ENCODE results near the gene RANGRF.

Gene RANGRF

DNA sequence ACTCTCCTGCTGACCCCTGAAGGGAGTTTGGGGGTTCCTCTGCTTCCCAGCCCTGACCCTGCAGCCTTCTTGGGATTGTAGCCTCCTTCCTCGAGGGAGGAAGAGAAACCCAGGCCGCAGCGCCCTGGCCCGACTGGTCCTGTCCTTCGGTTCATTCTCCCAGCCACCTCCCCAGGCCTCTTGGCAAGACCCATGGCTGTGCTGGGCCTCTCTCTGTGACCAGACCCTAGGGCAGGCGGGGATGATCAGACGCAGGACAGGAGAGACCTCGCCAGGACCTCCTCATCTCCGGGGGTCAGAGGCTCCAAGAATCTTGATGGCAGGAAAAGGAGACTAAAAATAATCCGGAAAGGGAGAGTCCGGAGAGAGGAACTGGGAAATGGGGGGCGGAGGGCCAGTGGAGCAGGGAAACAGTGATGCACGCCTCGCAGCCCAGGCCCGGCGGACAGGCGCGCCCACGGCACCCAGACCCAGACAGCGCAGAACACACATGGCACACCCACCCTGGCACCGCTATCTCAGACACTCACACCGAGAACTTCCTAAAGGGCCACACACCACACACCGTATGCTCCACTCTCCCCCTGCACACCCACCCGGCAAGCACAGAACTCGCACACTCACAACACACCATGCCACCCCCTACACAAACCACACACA lies 22.8 kb downstream of the RANGRF start:
- no peak for TF ChIP-seq JUND (IDR thresholded peaks at IDR 0.05; ENCODE audit: low read depth)
- in situ Hi-C loops (cut with HindIII; ENCODE audit: low pct_unique_long_range_greater_than_20kb, low sequenced_read_pairs), result no loop called here
- DNase-seq (ENCODE audit: low read depth in 1 of 2, low spot score in 1 of 2), result no peak

GRCh38 chr17:8312251-8312650 lies 23.8 kb downstream of the RANGRF start:
- DNase-seq (ENCODE audit: low read depth in 1 of 2, low spot score in 1 of 2), result no peak
- no peak for TF ChIP-seq JUND (IDR thresholded peaks at IDR 0.05; ENCODE audit: low read depth)
- in situ Hi-C loops (cut with HindIII; ENCODE audit: low pct_unique_long_range_greater_than_20kb, low sequenced_read_pairs), result no loop called here

DNA sequence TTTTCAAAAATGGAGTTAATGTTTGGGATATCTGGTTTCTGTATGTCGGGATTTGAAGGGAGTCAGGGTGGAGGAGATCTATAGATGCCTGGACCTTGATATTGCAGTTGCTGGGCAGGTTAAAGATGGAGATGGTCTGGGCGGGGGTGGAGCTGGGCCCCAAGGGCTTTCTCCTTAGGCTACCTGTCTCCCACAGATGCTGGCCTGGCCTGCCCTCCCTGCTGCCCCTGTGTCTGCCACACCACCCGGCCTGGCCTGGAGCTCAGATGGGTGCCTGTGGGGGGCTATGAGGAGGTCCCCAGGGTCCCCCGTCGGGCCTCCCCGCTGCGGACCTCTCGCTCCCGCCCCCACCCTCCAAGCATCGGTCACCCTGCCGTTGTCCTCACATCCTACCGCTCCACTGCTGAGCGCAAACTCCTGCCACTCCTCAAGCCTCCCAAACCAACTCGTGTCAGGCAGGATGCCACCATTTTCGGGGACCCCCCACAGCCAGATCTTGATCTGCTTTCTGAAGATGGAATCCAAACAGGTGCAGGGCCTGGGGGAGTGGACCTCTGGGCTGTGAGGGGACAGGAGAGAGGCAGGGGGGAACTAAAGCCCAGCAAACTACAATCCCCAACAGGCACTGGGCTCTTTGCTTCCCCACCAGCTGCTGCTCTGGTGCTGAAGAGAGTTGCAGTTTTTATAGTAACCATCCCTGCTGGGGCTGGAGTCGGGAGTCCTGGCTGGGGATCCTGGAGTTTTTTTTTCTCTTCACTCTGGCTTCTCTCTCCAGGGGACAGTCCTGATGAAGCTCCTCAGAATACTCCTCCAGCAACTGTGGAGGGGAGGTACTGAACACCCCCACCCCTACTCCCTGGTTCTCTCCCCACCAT lies 24.5 kb downstream of the RANGRF start:
- in situ Hi-C loops (cut with HindIII; ENCODE audit: low pct_unique_long_range_greater_than_20kb, low sequenced_read_pairs), result no loop called here
- no peak for TF ChIP-seq JUND (IDR thresholded peaks at IDR 0.05; ENCODE audit: low read depth)

DNA sequence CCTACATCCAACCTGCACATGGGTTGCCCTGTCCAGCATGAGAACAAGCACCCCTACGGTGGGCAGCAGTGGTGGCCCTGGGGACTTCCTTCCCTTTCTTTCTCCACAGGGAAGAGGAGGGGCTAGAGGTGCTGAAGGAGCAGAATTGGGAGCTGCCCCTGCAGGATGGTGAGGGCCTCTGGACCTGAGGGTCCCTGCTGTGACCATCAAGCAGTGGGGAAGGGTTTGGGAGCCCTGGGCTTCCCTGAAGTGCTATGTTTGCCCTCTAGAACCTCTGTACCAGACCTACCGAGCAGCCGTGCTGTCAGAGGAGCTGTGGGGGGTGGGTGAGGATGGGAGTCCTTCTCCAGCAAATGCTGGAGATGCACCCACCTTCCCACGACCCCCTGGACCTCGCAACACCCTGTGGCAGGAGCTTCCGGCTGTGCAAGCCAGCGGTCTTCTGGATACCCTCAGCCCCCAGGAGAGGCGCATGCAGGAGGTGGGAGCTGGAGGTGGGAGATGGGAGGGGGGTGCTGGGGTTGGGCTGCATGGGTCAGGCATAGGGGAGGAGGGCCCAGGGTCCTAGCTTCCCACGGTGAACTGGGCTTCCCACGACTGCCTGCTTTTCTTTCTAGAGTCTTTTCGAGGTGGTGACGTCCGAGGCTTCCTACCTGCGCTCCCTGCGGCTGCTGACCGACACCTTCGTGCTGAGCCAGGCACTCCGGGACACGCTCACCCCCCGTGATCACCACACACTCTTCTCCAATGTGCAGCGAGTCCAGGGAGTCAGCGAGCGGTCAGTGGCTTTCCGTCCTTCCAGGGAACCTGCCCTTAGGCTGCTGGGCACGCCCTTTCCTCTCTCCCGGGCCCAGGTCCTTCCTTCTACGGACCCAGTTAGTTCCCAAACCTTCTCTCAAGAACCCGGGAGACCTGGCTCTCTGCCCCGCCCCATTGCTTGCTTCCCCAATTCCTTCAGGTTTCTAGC lies 26.6 kb downstream of the RANGRF start:
- in situ Hi-C loops (cut with HindIII; ENCODE audit: low pct_unique_long_range_greater_than_20kb, low sequenced_read_pairs), result no loop called here
- DNase-seq (ENCODE audit: low read depth in 1 of 2, low spot score in 1 of 2), result peak; percentile 22 to 55
- TF ChIP-seq JUND (IDR thresholded peaks at IDR 0.05; ENCODE audit: low read depth), result no peak

More for the DNA sequence above, 24.5 kb downstream of the RANGRF start:
- DNase-seq (ENCODE audit: low read depth in 1 of 2, low spot score in 1 of 2), result no peak

DNA sequence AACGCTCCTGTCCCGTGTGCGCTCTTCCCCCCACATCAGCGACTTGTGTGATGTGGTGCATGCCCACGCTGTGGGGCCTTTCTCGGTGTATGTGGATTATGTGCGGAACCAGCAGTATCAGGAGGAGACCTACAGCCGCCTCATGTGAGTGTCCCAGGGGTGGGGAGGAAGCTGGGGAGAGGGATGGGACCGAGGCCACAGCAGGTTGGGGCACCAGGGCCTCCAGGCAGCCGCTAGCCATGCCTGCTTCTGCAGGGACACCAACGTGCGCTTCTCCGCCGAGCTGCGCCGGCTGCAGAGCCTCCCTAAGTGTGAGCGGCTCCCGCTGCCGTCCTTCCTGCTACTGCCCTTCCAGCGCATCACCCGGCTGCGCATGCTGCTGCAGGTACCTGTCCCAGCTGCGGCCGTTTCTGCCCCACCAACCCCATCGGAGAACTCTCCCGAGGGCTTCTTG lies 27.3 kb downstream of the RANGRF start:
- no peak for DNase-seq (ENCODE audit: low read depth in 1 of 2, low spot score in 1 of 2)
- TF ChIP-seq JUND (IDR thresholded peaks at IDR 0.05; ENCODE audit: low read depth), result no peak
- in situ Hi-C loops (cut with HindIII; ENCODE audit: low pct_unique_long_range_greater_than_20kb, low sequenced_read_pairs), result no loop called here

- no peak for TF ChIP-seq JUND (IDR thresholded peaks at IDR 0.05; ENCODE audit: low read depth)
- DNase-seq (ENCODE audit: low read depth in 1 of 2, low spot score in 1 of 2), result no peak
- in situ Hi-C loops (cut with HindIII; ENCODE audit: low pct_unique_long_range_greater_than_20kb, low sequenced_read_pairs), result no loop called here
These were observed 29.8 kb downstream of the RANGRF start for GRCh38 chr17:8318010-8318935.

GRCh38 chr17:8320262-8320661 lies 31.8 kb downstream of the RANGRF start:
- DNase-seq (ENCODE audit: low read depth in 1 of 2, low spot score in 1 of 2), result no peak
- no peak for TF ChIP-seq JUND (IDR thresholded peaks at IDR 0.05; ENCODE audit: low read depth)
- in situ Hi-C loops (cut with HindIII; ENCODE audit: low pct_unique_long_range_greater_than_20kb, low sequenced_read_pairs), result no loop called here

GRCh38 chr17:8320990-8321389 lies 32.5 kb downstream of the RANGRF start:
- in situ Hi-C loops (cut with HindIII; ENCODE audit: low pct_unique_long_range_greater_than_20kb, low sequenced_read_pairs), result no loop called here
- TF ChIP-seq JUND (IDR thresholded peaks at IDR 0.05; ENCODE audit: low read depth), result no peak
- DNase-seq (ENCODE audit: low read depth in 1 of 2, low spot score in 1 of 2), result peak in 1 of 2 experiments; percentile 29

DNA sequence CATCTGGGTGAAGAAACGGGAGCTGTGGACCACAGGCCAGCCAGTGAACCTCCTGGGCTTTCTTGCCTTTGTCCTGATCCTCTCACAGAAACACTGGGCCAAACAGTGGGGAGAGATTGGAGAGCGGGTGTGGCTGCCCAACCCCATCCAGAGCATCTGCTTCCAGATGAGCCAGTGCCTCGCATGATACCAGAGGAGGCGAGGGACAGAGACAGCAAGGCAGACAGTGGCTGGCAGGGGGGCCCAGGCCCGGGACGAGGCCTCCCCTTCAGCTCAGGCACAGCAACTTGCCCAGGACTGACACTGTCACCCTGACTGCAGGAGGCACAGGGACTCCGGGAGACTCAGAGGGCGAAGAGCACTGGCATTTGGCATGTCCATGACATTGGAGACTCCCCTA lies 33.6 kb downstream of the RANGRF start:
- DNase-seq (ENCODE audit: low read depth in 1 of 2, low spot score in 1 of 2), result no peak
- in situ Hi-C loops (cut with HindIII; ENCODE audit: low pct_unique_long_range_greater_than_20kb, low sequenced_read_pairs), result no loop called here

GRCh38 chr17:8324132-8324531 lies 35.7 kb downstream of the RANGRF start:
- no peak for DNase-seq (ENCODE audit: low read depth in 1 of 2, low spot score in 1 of 2)
- no peak for TF ChIP-seq JUND (IDR thresholded peaks at IDR 0.05; ENCODE audit: low read depth)
- in situ Hi-C loops (cut with HindIII; ENCODE audit: low pct_unique_long_range_greater_than_20kb, low sequenced_read_pairs), result no loop called here

More for the DNA sequence above, 33.6 kb downstream of the RANGRF start:
- no peak for TF ChIP-seq JUND (IDR thresholded peaks at IDR 0.05; ENCODE audit: low read depth)

DNA sequence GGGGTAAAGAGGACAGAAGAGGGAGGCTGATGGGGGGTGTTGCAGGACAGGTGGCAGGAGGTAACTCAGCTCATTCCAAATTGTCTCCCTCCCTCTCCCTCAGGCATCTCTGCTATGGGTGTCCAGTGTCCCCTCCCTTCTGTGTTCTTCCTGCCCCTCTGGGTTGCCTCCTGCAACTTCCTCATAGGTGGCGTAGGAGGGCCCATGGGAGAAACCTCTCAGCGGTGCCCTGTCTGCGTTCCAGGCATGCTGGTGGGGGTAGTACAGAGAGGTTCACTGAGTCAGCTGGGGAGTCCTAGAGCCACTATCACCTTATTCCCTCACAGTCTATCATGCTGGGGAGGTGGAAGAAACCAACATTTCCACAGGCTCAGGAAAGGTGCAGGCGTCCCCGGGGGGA lies 36.5 kb downstream of the RANGRF start:
- TF ChIP-seq JUND (IDR thresholded peaks at IDR 0.05; ENCODE audit: low read depth), result no peak
- DNase-seq (ENCODE audit: low read depth in 1 of 2, low spot score in 1 of 2), result no peak
- in situ Hi-C loops (cut with HindIII; ENCODE audit: low pct_unique_long_range_greater_than_20kb, low sequenced_read_pairs), result no loop called here

All from T47D (cell line).